Fibroblast of villous mesenchyme (primary cell): ENCODE measurements around the gene COIL. TPM values are rescaled to one million over a fixed set of nuclear protein-coding genes. Genes with fewer than 3 reads are reported as not detected.

Experiments
- DNase-seq: peaks from one replicate; pipeline ENCODE4 v3.0.0-alpha.2; 2010; ENCODE audit warnings: low read depth
- H3K4me3 ChIP-seq: 2 replicates; pipeline ENCODE4 v1.5.1; 2011; ENCODE audit warnings: low read depth, mild to moderate bottlenecking, low read length
- CTCF ChIP-seq: IDR thresholded peaks from 2 replicates; pipeline ENCODE4 v1.5.1; 2012; ENCODE audit warnings: low read depth, mild to moderate bottlenecking, low read length; ENCODE audit not compliant: insufficient read depth
- total RNA-seq: library from RNA; depleted of rRNA; stranded (reverse); fragments of >200 nt; gene quantifications from 2 replicates; pipeline ENCODE4 v1.2.3, GENCODE V29; 2012

COIL gene
- total RNA-seq: 10.6 and 17.7 TPM in 2 replicates

- peak; percentile 99 for TF ChIP-seq CTCF
- H3K4me3 ChIP-seq: peak within 1 kb of the TSS; percentile 90
- peak; percentile 93 for DNase-seq
Observed at GRCh38 chr17:56960596-56961538, at the start of gene COIL. COIL (minus strand) TSS chr17:56961050; CDS start chr17:56961019, 31 bp downstream.

GRCh38 chr17:57010487-57010886, 49.6 kb upstream of the COIL start:
- no peak for TF ChIP-seq CTCF
- no peak overlapping the region for H3K4me3 ChIP-seq
- DNase-seq: no peak

GRCh38 chr17:57009737-57010445, 49.0 kb upstream of the COIL start:
- H3K4me3 ChIP-seq: no peak overlapping the region
- TF ChIP-seq CTCF: peak; percentile 83
- peak; percentile 34 for DNase-seq

- no peak for DNase-seq
- H3K4me3 ChIP-seq: no peak overlapping the region
- TF ChIP-seq CTCF: no peak
Observed at GRCh38 chr17:57008958-57009357, 48.1 kb upstream of the COIL start.

GRCh38 chr17:57006040-57006439, 45.2 kb upstream of the COIL start:
- DNase-seq: no peak
- H3K4me3 ChIP-seq: no peak overlapping the region
- TF ChIP-seq CTCF: no peak

GRCh38 chr17:57004944-57005579, 44.2 kb upstream of the COIL start:
- no peak for DNase-seq
- TF ChIP-seq CTCF: peak; percentile 11
- H3K4me3 ChIP-seq: no peak overlapping the region
